HepG2 (cell line): ENCODE data around the gene PLXND1. TPM values are rescaled to one million over a fixed set of nuclear protein-coding genes. Genes with fewer than 3 reads are reported as not detected.
A peak's percentile ranks its signal among the peaks of the same experiment; 100 is the strongest.

Experiments
- AGO1 ChIP-seq: fragments of 200-400 bp; formaldehyde crosslinking; IDR thresholded peaks from 2 replicates; pipeline ENCODE4 v1.6.1; 2017; ENCODE audit warnings: mild to moderate bottlenecking, low read depth, low read length, moderate library complexity; ENCODE audit not compliant: poor library complexity, severe bottlenecking
- FOXK1 ChIP-seq: sonication (generic); formaldehyde crosslinking; IDR thresholded peaks from 2 replicates; pipeline ENCODE4 v1.4.0; 2020; ENCODE audit warnings: low read depth, missing genetic modification reagents, borderline replicate concordance
- HDAC1 ChIP-seq: sonication (generic); formaldehyde crosslinking; IDR thresholded peaks from 2 replicates; pipeline ENCODE4 v1.5.1; 2020; ENCODE audit warnings: mild to moderate bottlenecking, missing genetic modification reagents
- KLF16 ChIP-seq, 2 experiments: sonication (generic) in 1 of 2; formaldehyde crosslinking in 1 of 2; IDR thresholded peaks; 2 replicates each; pipeline versions ENCODE4 v1.6.1 to v1.8.0; 2016 to 2023; ENCODE audit warnings: missing genetic modification reagents in 2 of 2, missing compliant biosample characterization in 1 of 2
- MTF2 ChIP-seq: sonication (generic); formaldehyde crosslinking; IDR thresholded peaks from 2 replicates; pipeline ENCODE4 v1.5.0; 2020; ENCODE audit warnings: missing genetic modification reagents, borderline replicate concordance
- MXD4 ChIP-seq: IDR thresholded peaks from 2 replicates; pipeline ENCODE4 v1.6.1; 2016; ENCODE audit warnings: mild to moderate bottlenecking, missing biosample characterization, missing genetic modification reagents
- NFATC3 ChIP-seq: sonication (generic); formaldehyde crosslinking; IDR thresholded peaks from 2 replicates; pipeline ENCODE4 v1.5.1; 2020; ENCODE audit warnings: mild to moderate bottlenecking, missing genetic modification reagents
- POLR2A ChIP-seq, 2 experiments: IDR thresholded peaks; 2 replicates each; pipeline ENCODE4 v1.6.1; 2011; ENCODE audit warnings: low read depth in 2 of 2, low read length in 2 of 2, mild to moderate bottlenecking in 1 of 2, moderate library complexity in 1 of 2; ENCODE audit not compliant: insufficient read depth in 1 of 2
- SMAD3 ChIP-seq: sonication (generic); formaldehyde crosslinking; IDR thresholded peaks from 2 replicates; pipeline ENCODE4 v1.4.0; 2020; ENCODE audit warnings: missing genetic modification reagents
- TOE1 ChIP-seq: sonication (generic); formaldehyde crosslinking; IDR thresholded peaks from 2 replicates; pipeline ENCODE4 v1.4.0; 2020; ENCODE audit warnings: mild to moderate bottlenecking, missing genetic modification reagents
- XRCC5 ChIP-seq: fragments of 200-400 bp; formaldehyde crosslinking; optimal IDR thresholded peaks from 2 replicates; pipeline ENCODE3; 2017; ENCODE audit warnings: mild to moderate bottlenecking, low read length
- ZBTB21 ChIP-seq: sonication (generic); formaldehyde crosslinking; IDR thresholded peaks from 2 replicates; pipeline ENCODE4 v1.4.0; 2020; ENCODE audit warnings: missing genetic modification reagents
- ZBTB7B ChIP-seq: sonication (generic); formaldehyde crosslinking; IDR thresholded peaks from 2 replicates; pipeline ENCODE4 v1.4.0; 2020; ENCODE audit warnings: missing genetic modification reagents
- ZNF326 ChIP-seq: sonication (generic); formaldehyde crosslinking; IDR thresholded peaks from 2 replicates; pipeline ENCODE4 v1.4.0; 2020; ENCODE audit warnings: missing genetic modification reagents, borderline replicate concordance
- ZNF446 ChIP-seq: sonication (generic); formaldehyde crosslinking; IDR thresholded peaks from 2 replicates; pipeline ENCODE4 v1.5.0; 2020; ENCODE audit warnings: mild to moderate bottlenecking, missing genetic modification reagents
- ZNF644 ChIP-seq: IDR thresholded peaks from 2 replicates; pipeline ENCODE4 v1.6.1; 2016; ENCODE audit warnings: low read depth
- ZNF781 ChIP-seq: sonication (generic); formaldehyde crosslinking; IDR thresholded peaks from 2 replicates; pipeline ENCODE4 v1.5.1; 2020; ENCODE audit warnings: borderline replicate concordance, mild to moderate bottlenecking, missing genetic modification reagents; ENCODE audit errors: not compliant biosample characterization
- ZSCAN25 ChIP-seq: sonication (generic); formaldehyde crosslinking; IDR thresholded peaks from 2 replicates; pipeline ENCODE4 v1.8.0; 2022; ENCODE audit warnings: mild to moderate bottlenecking, missing genetic modification reagents
- polyA plus RNA-seq, 8 experiments: library from polyadenylated mRNA; depleted of rRNA in 3 of 8; stranded (reverse) in 7 of 8; unstranded in 1 of 8; fragments of >200 nt; fragmentation: Illumina TruSeq in 4 of 8; extraction: Trizol in 4 of 8; gene quantifications; 2 replicates each; pipeline versions ENCODE4 v1.2.1 to v1.2.3, GENCODE V29; 2011 to 2016; ENCODE audit warnings: low read depth in 4 of 8, missing spikeins in 1 of 8, mixed read lengths in 1 of 8; ENCODE audit not compliant: insufficient read depth in 1 of 8
- total RNA-seq, 5 experiments: library from RNA; depleted of rRNA; stranded (reverse); fragments of >200 nt; fragmentation: Illumina TruSeq; extraction: Trizol; gene quantifications; 2 replicates each; pipeline ENCODE4 v1.2.3, GENCODE V29; 2016; ENCODE audit warnings: low read depth in 1 of 5
- TF ChIP-seq, protein P1 (sequence below): IDR thresholded peaks from 2 replicates; pipeline ENCODE4 v1.6.1; 2016; ENCODE audit warnings: control low read depth
- TF ChIP-seq, protein P2 (sequence below): sonication (generic); formaldehyde crosslinking; IDR thresholded peaks from 2 replicates; pipeline ENCODE4 v1.4.0; 2020; ENCODE audit warnings: missing genetic modification reagents, mild to moderate bottlenecking, borderline replicate concordance
- TF ChIP-seq, protein P3 (sequence below): sonication (generic); formaldehyde crosslinking; IDR thresholded peaks from 2 replicates; pipeline ENCODE4 v1.4.0; 2020; ENCODE audit warnings: missing genetic modification reagents
- TF ChIP-seq, protein P4 (sequence below): sonication (generic); formaldehyde crosslinking; IDR thresholded peaks from 2 replicates; pipeline ENCODE4 v1.4.0; 2020; ENCODE audit warnings: missing genetic modification reagents
- TF ChIP-seq, protein P5 (sequence below): sonication (generic); formaldehyde crosslinking; conservative IDR thresholded peaks from 2 replicates; pipeline ENCODE4 v1.5.0; 2020; ENCODE audit warnings: missing genetic modification reagents

The PLXND1 gene
- total and polyA plus RNA-seq, 2 of the 13 experiments (the other 11 are each of a cell fraction or from before 2014, with no cell fraction given): 15.9 to 42.0 TPM

DNA sequence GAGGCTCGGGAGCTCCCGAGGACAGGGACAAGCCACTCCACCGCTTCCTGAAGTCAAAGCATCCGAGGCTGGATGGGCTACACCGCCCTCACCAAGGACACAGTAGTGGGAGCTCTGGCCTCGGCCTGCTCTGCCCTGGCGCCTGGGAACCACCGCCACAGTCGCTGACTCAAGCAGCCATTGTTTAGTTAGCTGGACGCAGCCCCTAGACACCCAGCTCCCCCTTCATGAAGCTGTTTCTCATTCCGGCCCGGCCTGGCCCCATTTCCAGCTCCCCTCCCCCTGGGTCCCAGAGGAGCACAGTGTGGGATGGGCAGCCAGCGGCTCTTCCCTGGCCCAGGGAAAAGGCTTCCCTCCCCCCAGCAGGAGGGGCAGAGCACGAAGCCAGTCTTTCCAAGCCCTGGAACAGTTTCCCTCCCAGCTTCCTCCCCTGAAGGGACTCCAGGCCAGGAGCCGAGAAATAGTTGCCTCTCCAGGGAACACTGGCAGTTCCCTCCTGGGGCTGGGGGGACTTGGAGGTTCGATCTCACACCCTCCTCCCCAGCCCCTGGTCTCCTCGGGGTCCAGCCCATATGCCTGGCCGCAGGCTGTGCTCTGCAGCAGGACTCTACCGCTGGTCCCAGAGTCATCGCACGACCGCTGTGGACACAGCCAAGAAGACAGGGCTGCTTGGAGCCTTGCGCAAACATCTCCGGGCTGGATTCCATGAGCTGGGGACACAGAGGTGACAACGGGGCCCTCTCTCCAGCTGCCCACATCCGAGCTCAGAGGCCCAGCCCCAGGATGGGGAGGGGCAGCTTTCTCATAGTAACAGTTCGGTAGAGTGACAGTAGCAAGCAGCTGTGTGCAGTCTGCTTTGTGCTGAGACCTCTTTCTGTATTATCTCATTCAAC, 10.0 kb downstream of the PLXND1 start (continued):
- TF ChIP-seq, protein P1, sequence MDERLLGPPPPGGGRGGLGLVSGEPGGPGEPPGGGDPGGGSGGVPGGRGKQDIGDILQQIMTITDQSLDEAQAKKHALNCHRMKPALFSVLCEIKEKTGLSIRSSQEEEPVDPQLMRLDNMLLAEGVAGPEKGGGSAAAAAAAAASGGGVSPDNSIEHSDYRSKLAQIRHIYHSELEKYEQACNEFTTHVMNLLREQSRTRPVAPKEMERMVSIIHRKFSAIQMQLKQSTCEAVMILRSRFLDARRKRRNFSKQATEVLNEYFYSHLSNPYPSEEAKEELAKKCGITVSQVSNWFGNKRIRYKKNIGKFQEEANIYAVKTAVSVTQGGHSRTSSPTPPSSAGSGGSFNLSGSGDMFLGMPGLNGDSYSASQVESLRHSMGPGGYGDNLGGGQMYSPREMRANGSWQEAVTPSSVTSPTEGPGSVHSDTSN (CRISPR knock-in tag): no peak
- TF ChIP-seq ZNF781: peak; percentile 88
- TF ChIP-seq, protein P2, sequence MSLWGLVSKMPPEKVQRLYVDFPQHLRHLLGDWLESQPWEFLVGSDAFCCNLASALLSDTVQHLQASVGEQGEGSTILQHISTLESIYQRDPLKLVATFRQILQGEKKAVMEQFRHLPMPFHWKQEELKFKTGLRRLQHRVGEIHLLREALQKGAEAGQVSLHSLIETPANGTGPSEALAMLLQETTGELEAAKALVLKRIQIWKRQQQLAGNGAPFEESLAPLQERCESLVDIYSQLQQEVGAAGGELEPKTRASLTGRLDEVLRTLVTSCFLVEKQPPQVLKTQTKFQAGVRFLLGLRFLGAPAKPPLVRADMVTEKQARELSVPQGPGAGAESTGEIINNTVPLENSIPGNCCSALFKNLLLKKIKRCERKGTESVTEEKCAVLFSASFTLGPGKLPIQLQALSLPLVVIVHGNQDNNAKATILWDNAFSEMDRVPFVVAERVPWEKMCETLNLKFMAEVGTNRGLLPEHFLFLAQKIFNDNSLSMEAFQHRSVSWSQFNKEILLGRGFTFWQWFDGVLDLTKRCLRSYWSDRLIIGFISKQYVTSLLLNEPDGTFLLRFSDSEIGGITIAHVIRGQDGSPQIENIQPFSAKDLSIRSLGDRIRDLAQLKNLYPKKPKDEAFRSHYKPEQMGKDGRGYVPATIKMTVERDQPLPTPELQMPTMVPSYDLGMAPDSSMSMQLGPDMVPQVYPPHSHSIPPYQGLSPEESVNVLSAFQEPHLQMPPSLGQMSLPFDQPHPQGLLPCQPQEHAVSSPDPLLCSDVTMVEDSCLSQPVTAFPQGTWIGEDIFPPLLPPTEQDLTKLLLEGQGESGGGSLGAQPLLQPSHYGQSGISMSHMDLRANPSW (CRISPR knock-in tag): no peak
- TF ChIP-seq, protein P3, sequence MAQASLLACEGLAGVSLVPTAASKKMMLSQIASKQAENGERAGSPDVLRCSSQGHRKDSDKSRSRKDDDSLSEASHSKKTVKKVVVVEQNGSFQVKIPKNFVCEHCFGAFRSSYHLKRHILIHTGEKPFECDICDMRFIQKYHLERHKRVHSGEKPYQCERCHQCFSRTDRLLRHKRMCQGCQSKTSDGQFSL (CRISPR knock-in tag): peak; percentile 40; the same call in 1 of the 2 replicates
- no peak for TF ChIP-seq AGO1
- TF ChIP-seq MXD4 (CRISPR knock-in tag): no peak
- peak in 1 of 2 experiments; percentile 64; a peak in 1 of 4 replicates for TF ChIP-seq KLF16 (CRISPR knock-in tag; IDR thresholded peaks at IDR 0.05)
- TF ChIP-seq ZNF644 (CRISPR knock-in tag): peak; percentile 60; the same call in 1 of the 2 replicates
- no peak for TF ChIP-seq MTF2 (CRISPR knock-in tag)
- TF ChIP-seq HDAC1 (CRISPR knock-in tag): peak; percentile 76
- no peak for TF ChIP-seq NFATC3
- TF ChIP-seq FOXK1 (CRISPR knock-in tag): peak; percentile 77; the same call in 1 of the 2 replicates
- TF ChIP-seq ZNF326 (CRISPR knock-in tag): no peak
- TF ChIP-seq XRCC5: peak; percentile 43
- no peak for TF ChIP-seq TOE1 (CRISPR knock-in tag)
- TF ChIP-seq ZSCAN25 (CRISPR knock-in tag): no peak; the same call in 1 of the 2 replicates
- TF ChIP-seq, protein P4, sequence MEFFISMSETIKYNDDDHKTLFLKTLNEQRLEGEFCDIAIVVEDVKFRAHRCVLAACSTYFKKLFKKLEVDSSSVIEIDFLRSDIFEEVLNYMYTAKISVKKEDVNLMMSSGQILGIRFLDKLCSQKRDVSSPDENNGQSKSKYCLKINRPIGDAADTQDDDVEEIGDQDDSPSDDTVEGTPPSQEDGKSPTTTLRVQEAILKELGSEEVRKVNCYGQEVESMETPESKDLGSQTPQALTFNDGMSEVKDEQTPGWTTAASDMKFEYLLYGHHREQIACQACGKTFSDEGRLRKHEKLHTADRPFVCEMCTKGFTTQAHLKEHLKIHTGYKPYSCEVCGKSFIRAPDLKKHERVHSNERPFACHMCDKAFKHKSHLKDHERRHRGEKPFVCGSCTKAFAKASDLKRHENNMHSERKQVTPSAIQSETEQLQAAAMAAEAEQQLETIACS: no peak
- peak in 1 of 2 experiments; percentile 53; a peak in 1 of 4 replicates for TF ChIP-seq POLR2A (IDR thresholded peaks at IDR 0.05; ENCODE audit: insufficient read depth in 1 of 2, low read depth in 2 of 2, low read length in 2 of 2)
- peak; percentile 80 for TF ChIP-seq ZBTB7B
- no peak for TF ChIP-seq ZNF446
- peak; percentile 33; the same call in 1 of the 2 replicates for TF ChIP-seq ZBTB21 (CRISPR knock-in tag)
- peak; percentile 13; the same call in 1 of the 2 replicates for TF ChIP-seq SMAD3 (CRISPR knock-in tag)
- TF ChIP-seq, protein P5, sequence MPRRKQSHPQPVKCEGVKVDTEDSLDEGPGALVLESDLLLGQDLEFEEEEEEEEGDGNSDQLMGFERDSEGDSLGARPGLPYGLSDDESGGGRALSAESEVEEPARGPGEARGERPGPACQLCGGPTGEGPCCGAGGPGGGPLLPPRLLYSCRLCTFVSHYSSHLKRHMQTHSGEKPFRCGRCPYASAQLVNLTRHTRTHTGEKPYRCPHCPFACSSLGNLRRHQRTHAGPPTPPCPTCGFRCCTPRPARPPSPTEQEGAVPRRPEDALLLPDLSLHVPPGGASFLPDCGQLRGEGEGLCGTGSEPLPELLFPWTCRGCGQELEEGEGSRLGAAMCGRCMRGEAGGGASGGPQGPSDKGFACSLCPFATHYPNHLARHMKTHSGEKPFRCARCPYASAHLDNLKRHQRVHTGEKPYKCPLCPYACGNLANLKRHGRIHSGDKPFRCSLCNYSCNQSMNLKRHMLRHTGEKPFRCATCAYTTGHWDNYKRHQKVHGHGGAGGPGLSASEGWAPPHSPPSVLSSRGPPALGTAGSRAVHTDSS (CRISPR knock-in tag): no peak
